NCI-H69 (cell line): ENCODE measurements around the gene MRGPRG.
A peak's percentile ranks its signal among the peaks of the same experiment; 100 is the strongest.

Experiments
- DNase-seq: peaks from one replicate; lab custom pipeline; 2025; lab: John Stamatoyannopoulos, UW

MRGPRG gene

DNA sequence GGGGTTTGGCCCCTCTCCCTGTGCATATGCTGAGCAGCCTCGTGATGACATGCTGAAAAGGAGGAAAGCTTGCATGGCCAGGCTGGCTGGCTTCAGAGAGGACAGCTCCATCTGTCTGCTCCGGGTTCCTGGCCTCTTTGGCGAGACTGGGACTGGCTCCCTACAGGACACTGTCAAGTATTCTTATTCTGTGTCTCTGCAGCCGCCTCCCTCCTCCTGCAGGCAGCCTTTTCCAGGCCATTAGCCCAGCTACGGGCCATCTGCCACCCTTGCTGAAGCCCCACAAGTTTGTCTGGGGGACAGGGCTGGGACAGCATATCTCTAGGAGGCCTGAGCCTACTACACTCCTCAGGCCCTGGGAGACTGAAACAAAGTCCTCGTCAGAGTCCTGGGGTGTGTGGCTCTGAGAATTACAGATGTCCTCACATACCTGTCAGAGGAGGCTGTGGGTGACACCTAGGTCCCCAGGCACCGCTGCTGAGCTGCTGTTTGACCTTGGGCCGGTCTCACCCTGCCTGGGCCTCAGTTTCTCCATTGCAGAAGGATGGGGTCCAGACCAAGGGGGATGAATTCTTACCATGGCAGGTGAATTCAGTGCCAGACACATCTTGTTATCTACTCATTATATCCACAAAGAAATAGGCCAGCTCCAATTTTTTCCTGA is 11.0 kb downstream of the MRGPRG start:
- no peak for DNase-seq

GRCh38 chr11:3206922-3207204 is 11.8 kb downstream of the MRGPRG start:
- DNase-seq, result no peak

- no peak for DNase-seq
These were observed 12.3 kb downstream of the MRGPRG start for GRCh38 chr11:3206156-3206921.

GRCh38 chr11:3205261-3206155 is 13.1 kb downstream of the MRGPRG start:
- no peak for DNase-seq

- no peak for DNase-seq
These were observed 14.2 kb downstream of the MRGPRG start for GRCh38 chr11:3204141-3205015.

- DNase-seq, result peak; percentile 77
These were observed 15.2 kb downstream of the MRGPRG start for GRCh38 chr11:3203221-3204043.

GRCh38 chr11:3202759-3203158 is 15.9 kb downstream of the MRGPRG start:
- no peak for DNase-seq

- no peak for DNase-seq
These were observed 16.3 kb downstream of the MRGPRG start for GRCh38 chr11:3202305-3202704.

DNA sequence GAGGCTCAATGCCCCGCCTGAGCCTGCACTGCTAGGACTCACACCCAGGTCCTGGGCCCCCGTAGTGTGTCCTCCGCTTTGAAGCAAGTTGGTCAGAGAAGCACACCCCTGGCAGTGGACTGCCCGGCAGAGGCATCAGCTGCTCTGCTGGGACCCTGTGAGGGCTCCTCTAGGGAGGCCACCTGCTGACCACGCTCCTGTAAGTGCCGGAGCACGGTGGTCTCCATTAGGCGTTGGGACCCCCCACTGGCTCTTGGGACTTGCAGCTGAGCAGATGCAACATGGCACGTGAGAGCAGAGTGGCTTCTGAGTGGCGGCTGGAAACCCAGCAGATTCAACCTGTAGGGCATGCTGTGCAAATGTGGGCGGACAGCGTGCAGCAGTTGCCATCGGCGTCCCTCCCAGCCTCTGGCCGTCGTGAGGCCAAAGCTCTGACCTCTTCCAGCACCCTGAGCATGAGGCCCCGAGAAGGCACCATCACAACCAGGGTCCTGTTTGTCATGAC is 16.9 kb downstream of the MRGPRG start:
- DNase-seq, result no peak

GRCh38 chr11:3201112-3201581 is 17.5 kb downstream of the MRGPRG start:
- no peak for DNase-seq

- DNase-seq, result no peak
These were observed 18.1 kb downstream of the MRGPRG start for GRCh38 chr11:3200388-3201111.

DNA sequence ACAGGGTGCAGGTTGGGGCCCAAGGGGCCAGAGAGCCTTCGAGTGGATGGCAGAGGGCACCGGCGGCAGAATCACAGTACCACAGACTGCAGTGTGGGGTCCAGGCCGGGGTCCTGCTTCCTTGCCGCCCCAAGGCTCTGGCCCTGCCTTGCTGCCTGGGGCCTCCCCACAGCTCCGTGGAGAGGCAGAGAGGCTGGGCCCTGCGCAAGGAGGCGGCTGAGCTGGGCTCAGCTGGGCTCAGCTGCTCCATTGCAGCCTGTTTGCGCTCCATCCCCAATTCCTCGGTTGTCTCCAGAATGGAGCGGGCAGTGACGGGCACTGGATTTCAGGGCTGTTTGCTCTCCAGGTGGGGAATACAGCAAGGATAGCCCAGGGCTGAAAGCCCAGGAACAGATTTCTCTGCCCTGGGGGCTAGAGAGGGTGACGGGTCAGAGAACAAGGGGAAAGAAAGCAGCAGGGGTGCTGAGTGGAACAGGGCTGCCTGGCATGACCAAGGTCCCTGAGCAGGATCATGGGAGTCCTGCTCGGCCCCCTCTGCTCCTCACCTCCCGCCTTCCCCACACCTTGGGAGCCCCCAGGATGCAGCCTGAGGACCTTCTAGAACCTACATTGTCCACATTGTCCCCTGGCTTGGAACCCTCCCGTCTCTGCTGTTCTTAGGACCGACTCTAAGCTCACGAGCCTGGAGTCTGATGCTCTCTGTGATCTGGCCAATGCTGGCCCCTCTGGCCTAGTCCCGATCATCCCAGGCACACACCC is 18.9 kb downstream of the MRGPRG start:
- DNase-seq, result no peak

GRCh38 chr11:3198815-3199214 is 19.8 kb downstream of the MRGPRG start:
- DNase-seq, result no peak

GRCh38 chr11:3197878-3198528 is 20.6 kb downstream of the MRGPRG start:
- no peak for DNase-seq

DNA sequence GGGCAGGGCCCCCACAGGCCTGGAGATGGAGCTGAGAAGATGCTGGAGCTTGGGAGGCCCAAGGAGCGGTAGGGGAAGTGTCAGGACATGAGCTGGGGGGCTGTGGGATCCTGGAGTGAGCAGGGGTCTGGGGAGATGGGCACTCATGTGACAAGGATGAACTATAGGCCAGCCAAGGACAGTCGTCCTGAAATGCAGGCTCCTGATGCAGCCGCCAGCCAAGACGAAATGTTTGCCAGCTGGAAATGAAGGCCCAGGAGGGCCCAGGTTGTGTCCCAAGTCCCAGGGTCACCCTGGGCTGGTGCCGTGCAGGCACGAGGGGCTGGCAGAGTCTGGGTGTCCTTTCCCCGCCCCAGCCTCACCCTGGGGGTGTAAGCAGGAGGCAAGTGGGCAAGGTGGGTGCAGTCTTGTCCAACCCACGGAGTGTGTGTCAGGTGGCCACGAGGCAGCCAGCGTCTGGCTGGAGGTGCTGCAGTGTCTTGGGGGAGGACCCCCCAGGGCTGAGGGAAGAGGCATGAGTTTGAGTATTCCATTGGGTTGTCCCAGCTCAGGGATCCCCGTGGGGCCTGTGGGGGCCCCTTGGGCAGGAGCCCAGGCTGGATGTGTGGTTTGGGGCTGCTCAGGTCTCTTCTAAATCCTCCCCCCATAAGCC is 21.4 kb downstream of the MRGPRG start:
- DNase-seq, result no peak

DNA sequence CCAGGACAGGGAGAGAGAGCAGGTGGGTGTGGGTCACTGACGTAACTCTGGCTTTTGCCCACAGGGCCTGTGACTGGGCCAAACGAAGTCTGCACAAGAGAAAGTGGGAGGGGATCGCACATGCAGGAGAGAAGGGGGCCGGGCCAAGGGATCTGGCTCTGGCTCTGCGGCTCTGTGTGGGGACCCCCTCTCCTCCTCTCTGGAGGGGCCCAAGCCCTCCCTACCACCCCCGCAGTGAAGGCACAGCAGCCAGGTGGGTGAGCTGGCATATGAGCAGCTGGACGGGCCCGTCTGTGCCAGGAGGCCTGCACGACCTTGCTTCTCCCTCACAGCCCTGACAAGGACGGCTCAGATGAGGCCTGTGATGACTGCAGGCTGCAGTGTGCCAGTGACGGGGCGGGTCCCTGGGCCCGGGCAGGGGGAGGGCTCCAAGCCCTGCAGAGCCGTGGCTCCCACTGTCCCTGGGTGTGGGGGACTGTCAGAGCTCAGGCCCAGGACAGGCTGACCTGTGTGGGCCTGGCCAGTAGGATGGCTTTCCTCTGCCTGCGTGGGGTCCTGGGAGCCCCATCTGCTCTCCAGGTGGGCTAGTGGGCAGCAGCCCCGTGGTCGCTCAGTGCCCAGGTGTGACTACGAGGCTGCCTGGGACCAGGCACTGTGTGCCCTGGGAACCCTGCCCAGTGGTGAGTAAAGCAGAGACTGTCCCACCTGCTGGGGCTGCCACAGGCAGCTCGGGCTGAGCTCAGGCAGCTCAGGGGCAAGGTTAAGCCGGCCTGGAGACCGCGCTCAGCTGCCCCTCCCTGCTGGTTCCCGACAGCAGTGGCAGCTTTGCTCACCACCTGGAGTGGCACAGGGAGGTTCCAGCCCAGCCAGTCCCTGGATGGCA is 22.2 kb downstream of the MRGPRG start:
- DNase-seq, result peak; percentile 18
